Activated T-cell treated with anti-CD3 and anti-CD28 coated beads, Interleukin-2, amount 50 U/mL, for 48 hours (primary cell): ENCODE data around the gene TLR9.
"Not testable (repeated sequence)": the region's sequence is repeated elsewhere in the genome, so short reads cannot be mapped to it uniquely, and the experiment has no call there.

Experiments used
- DNase-seq, 2 experiments: peaks; one replicate each; pipeline ENCODE4 v3.0.0-alpha.2; 2020

TLR9 gene

GRCh38 chr3:52194485-52195290 lies 30.8 kb downstream of the TLR9 start:
- DNase-seq: no peak

GRCh38 chr3:52193065-52193464 lies 32.4 kb downstream of the TLR9 start:
- DNase-seq: no peak

GRCh38 chr3:52191663-52192062 lies 33.8 kb downstream of the TLR9 start:
- no peak for DNase-seq

GRCh38 chr3:52190294-52191074 lies 35.0 kb downstream of the TLR9 start:
- DNase-seq: no peak

- no peak for DNase-seq
These were observed 36.9 kb downstream of the TLR9 start for GRCh38 chr3:52188556-52188955.

- no peak for DNase-seq
These were observed 38.7 kb downstream of the TLR9 start for GRCh38 chr3:52186729-52187128.

GRCh38 chr3:52185837-52186236 lies 39.6 kb downstream of the TLR9 start:
- no peak for DNase-seq

- no peak for DNase-seq
These were observed 40.1 kb downstream of the TLR9 start for GRCh38 chr3:52185311-52185710.

- DNase-seq: no peak
These were observed 40.8 kb downstream of the TLR9 start for GRCh38 chr3:52184690-52185089.

GRCh38 chr3:52183786-52184445 lies 41.5 kb downstream of the TLR9 start:
- DNase-seq: no peak

- DNase-seq: no peak
These were observed 42.8 kb downstream of the TLR9 start for GRCh38 chr3:52182691-52183090.

GRCh38 chr3:52182196-52182595 lies 43.2 kb downstream of the TLR9 start:
- no peak for DNase-seq

GRCh38 chr3:52181543-52181942 lies 43.9 kb downstream of the TLR9 start:
- no peak for DNase-seq

- no peak for DNase-seq
These were observed 46.9 kb downstream of the TLR9 start for GRCh38 chr3:52178537-52178936.

GRCh38 chr3:52178126-52178525 lies 47.3 kb downstream of the TLR9 start:
- DNase-seq: not testable (repeated sequence)

GRCh38 chr3:52177701-52178042 lies 47.8 kb downstream of the TLR9 start:
- no peak for DNase-seq

GRCh38 chr3:52176951-52177700 lies 48.3 kb downstream of the TLR9 start:
- no peak for DNase-seq

- DNase-seq: no peak
These were observed 49.2 kb downstream of the TLR9 start for GRCh38 chr3:52176180-52176752.

- no peak for DNase-seq
These were observed 49.8 kb downstream of the TLR9 start for GRCh38 chr3:52175416-52176179.

GRCh38 chr3:52174896-52175295 lies 50.5 kb downstream of the TLR9 start:
- DNase-seq: peak in 1 of 2 experiments; percentile 26

- no peak for DNase-seq
These were observed 52.3 kb downstream of the TLR9 start for GRCh38 chr3:52173101-52173500.

- no peak for DNase-seq
These were observed 53.1 kb downstream of the TLR9 start for GRCh38 chr3:52172262-52172757.
